Left ventricle myocardium inferior (tissue), 1 donor: ENCODE data around the gene AP2A2. TPM values are rescaled to one million over a fixed set of nuclear protein-coding genes. Genes with fewer than 3 reads are reported as not detected.

Experiments
- DNase-seq: peaks from one replicate; pipeline ENCODE4 v3.0.0-alpha.2; 2020
- H3K27ac ChIP-seq: fragments of 200-600 bp; replicated peaks from 2 replicates; pipeline ENCODE4 v1.8.0; 2021
- H3K27me3 ChIP-seq: fragments of 200-600 bp; 2 replicates; pipeline ENCODE4 v1.8.0; 2021; ENCODE audit warnings: low read depth
- H3K36me3 ChIP-seq: fragments of 200-600 bp; 2 replicates; pipeline ENCODE4 v1.8.0; 2021
- H3K4me1 ChIP-seq: fragments of 200-600 bp; 2 replicates; pipeline ENCODE4 v1.8.0; 2021
- H3K4me3 ChIP-seq: fragments of 200-600 bp; 2 replicates; pipeline ENCODE4 v1.8.0; 2021; ENCODE audit warnings: mild to moderate bottlenecking, moderate library complexity
- H3K9me3 ChIP-seq: fragments of 200-600 bp; replicated peaks from 2 replicates; pipeline ENCODE4 v1.8.0; 2021
- CTCF ChIP-seq: fragments of 200-600 bp; IDR thresholded peaks from 2 replicates; pipeline ENCODE4 v1.8.0; 2021; ENCODE audit warnings: antibody characterized with exemption, mild to moderate bottlenecking, borderline replicate concordance
- intact Hi-C: fragments of 100-400 bp; cut with micrococcal nuclease; formaldehyde crosslinking; loops from one replicate; pipeline ENCODE4 v1.11.0; 2022
- total RNA-seq: library from RNA; stranded (reverse); fragmentation: NEBNext Ultra II Directional; extraction: Animal tissue kit (Norgen Biotek cat#: 25700); gene quantifications from one replicate; pipeline ENCODE4 v1.2.1, GENCODE V29; 2021
- donor health status: DM: no; HTN: yes; CAD: no; lungs with severe emphysema.

Gene AP2A2
- total RNA-seq, 1 donor from 2014 or later = 41.4 TPM

- Histone ChIP-seq H3K4me1 (peaks cover 17% of the 10 kb centered on the region), H3K27me3 (no peaks in the 10 kb centered on the region), H3K36me3 (peaks cover 64% of the 10 kb centered on the region), H3K4me3 (no peak overlapping the region), H3K9me3 (no peaks in the 10 kb centered on the region), H3K27ac (no peak overlapping the region)
- TF ChIP-seq CTCF = no peak
- DNase-seq = no peak
- intact Hi-C loops = no loop called here
These were observed 52.4 kb downstream of the AP2A2 start for GRCh38 chr11:977830-978720.

DNA sequence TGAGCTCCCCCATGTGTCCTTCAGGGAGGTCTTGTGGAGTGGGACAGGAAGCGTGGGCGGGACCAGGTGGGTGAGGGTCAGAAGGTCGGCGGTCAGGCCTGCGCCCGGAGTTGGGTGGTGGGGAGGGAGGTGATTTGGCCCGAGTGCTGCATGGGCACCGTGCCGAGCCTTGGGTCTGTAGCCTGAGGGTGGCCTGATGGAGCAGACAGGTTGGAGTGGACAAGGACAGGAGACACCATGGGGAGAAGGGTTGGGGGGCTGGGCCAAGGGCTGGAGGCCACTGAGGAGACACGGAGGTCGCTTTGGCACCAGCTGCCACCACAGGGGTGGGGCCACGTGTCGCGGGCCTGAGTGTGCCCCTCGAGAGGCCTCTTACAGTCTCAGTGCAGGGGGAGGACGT, 53.1 kb downstream of the AP2A2 start:
- intact Hi-C loops = no loop called here
- Histone ChIP-seq H3K4me1 (peaks cover 17% of the 10 kb centered on the region), H3K27ac (no peak overlapping the region), H3K4me3 (no peak overlapping the region), H3K36me3 (peaks cover 60% of the 10 kb centered on the region), H3K9me3 (no peaks in the 10 kb centered on the region), H3K27me3 (no peaks in the 10 kb centered on the region)
- DNase-seq = no peak
- TF ChIP-seq CTCF = no peak

- H3K9me3 ChIP-seq = no peaks in the 10 kb centered on the region
These were observed 55.0 kb downstream of the AP2A2 start for GRCh38 chr11:980438-981357.

GRCh38 chr11:981764-982163, 56.1 kb downstream of the AP2A2 start:
- Histone ChIP-seq H3K4me3 (no peak overlapping the region), H3K36me3 (peaks cover 80% of the 10 kb centered on the region), H3K4me1 (peaks cover 17% of the 10 kb centered on the region), H3K27me3 (no peaks in the 10 kb centered on the region), H3K27ac (no peak overlapping the region), H3K9me3 (no peaks in the 10 kb centered on the region)
- intact Hi-C loops = no loop called here
- DNase-seq = no peak
- no peak for TF ChIP-seq CTCF

More at GRCh38 chr11:980438-981357, 55.0 kb downstream of the AP2A2 start:
- H3K27ac ChIP-seq = no peak overlapping the region
- H3K4me3 ChIP-seq = no peak overlapping the region
- no peak for TF ChIP-seq CTCF
- H3K4me1 ChIP-seq = peaks cover 17% of the 10 kb centered on the region
- intact Hi-C loops = no loop called here
- no peaks in the 10 kb centered on the region for H3K27me3 ChIP-seq
- no peak for DNase-seq
- H3K36me3 ChIP-seq = peaks cover 72% of the 10 kb centered on the region

- intact Hi-C loops = no loop called here
- Histone ChIP-seq H3K27ac (no peak overlapping the region), H3K36me3 (peaks cover 81% of the 10 kb centered on the region), H3K4me1 (peaks cover 8% of the 10 kb centered on the region), H3K9me3 (no peaks in the 10 kb centered on the region), H3K27me3 (no peaks in the 10 kb centered on the region), H3K4me3 (no peak overlapping the region)
- no peak for TF ChIP-seq CTCF
- no peak for DNase-seq
These were observed 58.9 kb downstream of the AP2A2 start for GRCh38 chr11:984546-984945.
